Type B pancreatic cell (in vitro differentiated cells): ENCODE results near the gene PLEKHA4. TPM values are rescaled to one million over a fixed set of nuclear protein-coding genes. Genes with fewer than 3 reads are reported as not detected.

Source experiments
- DNase-seq: peaks from one replicate; pipeline ENCODE4 v3.0.0; 2021; ENCODE audit warnings: mixed read lengths; ENCODE audit not compliant: unreplicated experiment; ENCODE audit errors: extremely low spot score
- H3K27ac Mint-ChIP-seq: 2 replicates; pipeline ENCODE4 v1.8.0; 2021; ENCODE audit warnings: mild to moderate bottlenecking, mixed read lengths
- H3K27me3 Mint-ChIP-seq: 2 replicates; pipeline ENCODE4 v1.8.0; 2021; ENCODE audit warnings: mixed read lengths
- H3K36me3 Mint-ChIP-seq: 2 replicates; pipeline ENCODE4 v1.8.0; 2021; ENCODE audit warnings: mixed read lengths
- H3K4me1 Mint-ChIP-seq: one replicate; pipeline ENCODE4 v1.8.0; 2021; ENCODE audit warnings: mixed read lengths; ENCODE audit not compliant: unreplicated experiment
- H3K4me3 Mint-ChIP-seq: 2 replicates; pipeline ENCODE4 v1.8.0; 2021; ENCODE audit warnings: mild to moderate bottlenecking, mixed read lengths
- H3K9me3 Mint-ChIP-seq: 2 replicates; pipeline ENCODE4 v1.8.0; 2021; ENCODE audit warnings: mixed read lengths
- total RNA-seq: library from RNA; stranded (reverse); gene quantifications from 2 replicates; pipeline ENCODE4 v1.2.1, GENCODE V29; 2021; ENCODE audit warnings: low replicate concordance
- TF ChIP-seq, protein P1 (sequence below): fragments of 200-600 bp; sonication (generic); conservative IDR thresholded peaks from 2 replicates; pipeline ENCODE4 v1.5.0; 2021; ENCODE audit warnings: antibody characterized with exemption, mild to moderate bottlenecking

PLEKHA4 gene
- total RNA-seq, 1 donor from 2014 or later: 45.4 TPM

- Mint-ChIP-seq H3K27ac (no peak overlapping the region), H3K9me3 (no peaks in the 10 kb centered on the region), H3K4me3 (no peak overlapping the region), H3K27me3 (no peaks in the 10 kb centered on the region), H3K36me3 (peaks cover 5% of the 10 kb centered on the region), H3K4me1 (peaks cover 15% of the 10 kb centered on the region)
- DNase-seq: no peak
- TF ChIP-seq, protein P1, sequence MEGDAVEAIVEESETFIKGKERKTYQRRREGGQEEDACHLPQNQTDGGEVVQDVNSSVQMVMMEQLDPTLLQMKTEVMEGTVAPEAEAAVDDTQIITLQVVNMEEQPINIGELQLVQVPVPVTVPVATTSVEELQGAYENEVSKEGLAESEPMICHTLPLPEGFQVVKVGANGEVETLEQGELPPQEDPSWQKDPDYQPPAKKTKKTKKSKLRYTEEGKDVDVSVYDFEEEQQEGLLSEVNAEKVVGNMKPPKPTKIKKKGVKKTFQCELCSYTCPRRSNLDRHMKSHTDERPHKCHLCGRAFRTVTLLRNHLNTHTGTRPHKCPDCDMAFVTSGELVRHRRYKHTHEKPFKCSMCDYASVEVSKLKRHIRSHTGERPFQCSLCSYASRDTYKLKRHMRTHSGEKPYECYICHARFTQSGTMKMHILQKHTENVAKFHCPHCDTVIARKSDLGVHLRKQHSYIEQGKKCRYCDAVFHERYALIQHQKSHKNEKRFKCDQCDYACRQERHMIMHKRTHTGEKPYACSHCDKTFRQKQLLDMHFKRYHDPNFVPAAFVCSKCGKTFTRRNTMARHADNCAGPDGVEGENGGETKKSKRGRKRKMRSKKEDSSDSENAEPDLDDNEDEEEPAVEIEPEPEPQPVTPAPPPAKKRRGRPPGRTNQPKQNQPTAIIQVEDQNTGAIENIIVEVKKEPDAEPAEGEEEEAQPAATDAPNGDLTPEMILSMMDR: no peak
These were observed 27.4 kb downstream of the PLEKHA4 start for GRCh38 chr19:48841047-48841446.

- H3K36me3 Mint-ChIP-seq: peaks cover 7% of the 10 kb centered on the region
- TF ChIP-seq, protein P1: no peak
- DNase-seq: no peak
- no peaks in the 10 kb centered on the region for H3K9me3 Mint-ChIP-seq
- H3K27ac Mint-ChIP-seq: no peak overlapping the region
- peaks cover 23% of the 10 kb centered on the region for H3K4me1 Mint-ChIP-seq
- peak overlapping the region; percentile 75 for H3K4me3 Mint-ChIP-seq
- H3K27me3 Mint-ChIP-seq: no peaks in the 10 kb centered on the region
These were observed 30.7 kb downstream of the PLEKHA4 start for GRCh38 chr19:48837687-48838086.

- TF ChIP-seq, protein P1: no peak
- peaks cover 4% of the 10 kb centered on the region for H3K36me3 Mint-ChIP-seq
- H3K4me3 Mint-ChIP-seq: peak overlapping the region; percentile 92
- DNase-seq: peak; percentile 88
- peak overlapping the region; percentile 68 for H3K27ac Mint-ChIP-seq
- H3K4me1 Mint-ChIP-seq: peaks cover 20% of the 10 kb centered on the region
- no peaks in the 10 kb centered on the region for H3K27me3 Mint-ChIP-seq
- no peaks in the 10 kb centered on the region for H3K9me3 Mint-ChIP-seq
These were observed 31.3 kb downstream of the PLEKHA4 start for GRCh38 chr19:48837051-48837524.

- no peaks in the 10 kb centered on the region for H3K9me3 Mint-ChIP-seq
- H3K4me1 Mint-ChIP-seq: peaks cover 20% of the 10 kb centered on the region
- H3K36me3 Mint-ChIP-seq: peaks cover 4% of the 10 kb centered on the region
- TF ChIP-seq, protein P1: peak; percentile 47
- peak within 1 kb of the TSS; percentile 88 for H3K27ac Mint-ChIP-seq
- H3K27me3 Mint-ChIP-seq: no peaks in the 10 kb centered on the region
- H3K4me3 Mint-ChIP-seq: peak within 1 kb of the TSS; percentile 92
- peak; percentile 73 for DNase-seq
These were observed 32.1 kb downstream of the PLEKHA4 start, which contains the start of gene HSD17B14 for GRCh38 chr19:48836089-48837017. HSD17B14 (minus strand) TSS chr19:48836491; CDS start chr19:48836411, 80 bp downstream.

DNA sequence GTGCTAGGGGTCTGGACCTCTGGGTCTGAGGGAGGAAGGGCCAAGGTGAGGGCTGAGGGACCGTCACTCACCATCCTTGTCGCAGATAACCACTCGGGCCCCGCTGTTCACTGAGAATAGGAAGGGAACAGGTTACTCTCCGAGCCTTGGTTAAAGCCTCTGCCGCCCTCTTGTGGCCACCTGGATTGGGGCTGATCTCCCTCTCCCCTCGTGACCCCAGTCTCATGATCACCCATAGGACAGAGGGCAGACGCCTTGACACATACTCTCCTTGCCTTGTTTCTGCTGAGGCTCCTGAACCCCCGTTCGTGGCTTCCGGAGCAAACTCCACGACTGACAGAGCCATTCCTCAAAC lies 32.7 kb downstream of the PLEKHA4 start:
- H3K9me3 Mint-ChIP-seq: no peaks in the 10 kb centered on the region
- H3K4me1 Mint-ChIP-seq: peaks cover 20% of the 10 kb centered on the region
- H3K4me3 Mint-ChIP-seq: peak overlapping the region; percentile 92
- TF ChIP-seq, protein P1: peak; percentile 95
- DNase-seq: peak; percentile 91
- no peaks in the 10 kb centered on the region for H3K27me3 Mint-ChIP-seq
- peaks cover 4% of the 10 kb centered on the region for H3K36me3 Mint-ChIP-seq
- H3K27ac Mint-ChIP-seq: peak overlapping the region; percentile 88
